HepG2 (cell line): ENCODE measurements around the gene ITIH1. TPM values are rescaled to one million over a fixed set of nuclear protein-coding genes. Genes with fewer than 3 reads are reported as not detected.

Source experiments
- ATF4 ChIP-seq, 2 experiments: fragments of 450-650 bp in 1 of 2; sonication (generic) in 1 of 2; formaldehyde crosslinking; IDR thresholded peaks; 2 replicates each; pipeline versions ENCODE4 v1.5.0 to v1.8.0; 2020 to 2022; ENCODE audit warnings: mild to moderate bottlenecking in 1 of 2, missing genetic modification reagents in 1 of 2
- CEBPG ChIP-seq: IDR thresholded peaks from 2 replicates; pipeline ENCODE4 v1.6.1; 2016
- FOXK1 ChIP-seq: sonication (generic); formaldehyde crosslinking; IDR thresholded peaks from 2 replicates; pipeline ENCODE4 v1.4.0; 2020; ENCODE audit warnings: low read depth, missing genetic modification reagents, borderline replicate concordance
- GLI4 ChIP-seq: sonication (generic); formaldehyde crosslinking; IDR thresholded peaks from 2 replicates; pipeline ENCODE4 v1.5.1; 2020; ENCODE audit warnings: missing genetic modification reagents, mild to moderate bottlenecking, moderate library complexity, borderline replicate concordance
- KDM5B ChIP-seq: sonication (generic); formaldehyde crosslinking; IDR thresholded peaks from 2 replicates; pipeline ENCODE4 v1.4.0; 2020; ENCODE audit warnings: missing genetic modification reagents, mild to moderate bottlenecking, borderline replicate concordance
- MNT ChIP-seq: fragments of 450-650 bp; IDR thresholded peaks from 2 replicates; pipeline ENCODE4 v1.6.1; 2016
- MYPOP ChIP-seq: sonication (generic); formaldehyde crosslinking; IDR thresholded peaks from 2 replicates; pipeline ENCODE4 v1.8.1; 2023; ENCODE audit warnings: mild to moderate bottlenecking, moderate library complexity, missing genetic modification reagents
- NRL ChIP-seq: sonication (generic); formaldehyde crosslinking; IDR thresholded peaks from 2 replicates; pipeline ENCODE4 v1.5.0; 2020; ENCODE audit warnings: missing genetic modification reagents, mild to moderate bottlenecking, moderate library complexity, borderline replicate concordance
- SALL1 ChIP-seq: sonication (generic); formaldehyde crosslinking; IDR thresholded peaks from 2 replicates; pipeline ENCODE4 v1.8.0; 2022; ENCODE audit warnings: mild to moderate bottlenecking, missing genetic modification reagents
- SP4 ChIP-seq: sonication (generic); formaldehyde crosslinking; IDR thresholded peaks from 2 replicates; pipeline ENCODE4 v1.8.1; 2023; ENCODE audit warnings: mild to moderate bottlenecking, missing genetic modification reagents
- SPEN ChIP-seq: sonication (generic); formaldehyde crosslinking; IDR thresholded peaks from 2 replicates; pipeline ENCODE4 v1.5.1; 2020; ENCODE audit warnings: low read depth, mild to moderate bottlenecking, missing genetic modification reagents
- SRY ChIP-seq: sonication (generic); formaldehyde crosslinking; IDR thresholded peaks from 2 replicates; pipeline ENCODE4 v1.8.0; 2022; ENCODE audit warnings: mild to moderate bottlenecking, missing genetic modification reagents
- TBL1XR1 ChIP-seq: fragments of 150-350 bp; IDR thresholded peaks from 2 replicates; pipeline ENCODE4 v1.6.1; 2014; ENCODE audit warnings: borderline replicate concordance, low read length; ENCODE audit not compliant: partially characterized antibody
- ZNF121 ChIP-seq: sonication (generic); formaldehyde crosslinking; IDR thresholded peaks from 2 replicates; pipeline ENCODE4 v1.5.0; 2020; ENCODE audit warnings: mild to moderate bottlenecking, missing genetic modification reagents
- ZNF207 ChIP-seq: fragments of 450-650 bp; IDR thresholded peaks from 2 replicates; pipeline ENCODE4 v1.6.1; 2016; ENCODE audit warnings: antibody characterized with exemption, borderline replicate concordance
- ZNF280D ChIP-seq: sonication (generic); formaldehyde crosslinking; IDR thresholded peaks from 2 replicates; pipeline ENCODE4 v1.5.1; 2020; ENCODE audit warnings: mild to moderate bottlenecking, missing genetic modification reagents
- ZNF782 ChIP-seq: sonication (generic); formaldehyde crosslinking; IDR thresholded peaks from 2 replicates; pipeline ENCODE4 v1.4.0; 2020; ENCODE audit warnings: missing genetic modification reagents, mild to moderate bottlenecking, borderline replicate concordance
- polyA plus RNA-seq, 8 experiments: library from polyadenylated mRNA; depleted of rRNA in 3 of 8; stranded (reverse) in 7 of 8; unstranded in 1 of 8; fragments of >200 nt; fragmentation: Illumina TruSeq in 4 of 8; extraction: Trizol in 4 of 8; gene quantifications; 2 replicates each; pipeline versions ENCODE4 v1.2.1 to v1.2.3, GENCODE V29; 2011 to 2016; ENCODE audit warnings: low read depth in 4 of 8, missing spikeins in 1 of 8, mixed read lengths in 1 of 8; ENCODE audit not compliant: insufficient read depth in 1 of 8
- total RNA-seq, 5 experiments: library from RNA; depleted of rRNA; stranded (reverse); fragments of >200 nt; fragmentation: Illumina TruSeq; extraction: Trizol; gene quantifications; 2 replicates each; pipeline ENCODE4 v1.2.3, GENCODE V29; 2016; ENCODE audit warnings: low read depth in 1 of 5
- TF ChIP-seq, protein P1 (sequence below): sonication (generic); formaldehyde crosslinking; IDR thresholded peaks from 2 replicates; pipeline ENCODE4 v1.4.0; 2020; ENCODE audit warnings: low read depth, mild to moderate bottlenecking, missing genetic modification reagents

ITIH1 gene
- total and polyA plus RNA-seq, 2 of the 13 experiments (the other 11 are each of a cell fraction or from before 2014, with no cell fraction given): 12.3 to 19.6 TPM

DNA sequence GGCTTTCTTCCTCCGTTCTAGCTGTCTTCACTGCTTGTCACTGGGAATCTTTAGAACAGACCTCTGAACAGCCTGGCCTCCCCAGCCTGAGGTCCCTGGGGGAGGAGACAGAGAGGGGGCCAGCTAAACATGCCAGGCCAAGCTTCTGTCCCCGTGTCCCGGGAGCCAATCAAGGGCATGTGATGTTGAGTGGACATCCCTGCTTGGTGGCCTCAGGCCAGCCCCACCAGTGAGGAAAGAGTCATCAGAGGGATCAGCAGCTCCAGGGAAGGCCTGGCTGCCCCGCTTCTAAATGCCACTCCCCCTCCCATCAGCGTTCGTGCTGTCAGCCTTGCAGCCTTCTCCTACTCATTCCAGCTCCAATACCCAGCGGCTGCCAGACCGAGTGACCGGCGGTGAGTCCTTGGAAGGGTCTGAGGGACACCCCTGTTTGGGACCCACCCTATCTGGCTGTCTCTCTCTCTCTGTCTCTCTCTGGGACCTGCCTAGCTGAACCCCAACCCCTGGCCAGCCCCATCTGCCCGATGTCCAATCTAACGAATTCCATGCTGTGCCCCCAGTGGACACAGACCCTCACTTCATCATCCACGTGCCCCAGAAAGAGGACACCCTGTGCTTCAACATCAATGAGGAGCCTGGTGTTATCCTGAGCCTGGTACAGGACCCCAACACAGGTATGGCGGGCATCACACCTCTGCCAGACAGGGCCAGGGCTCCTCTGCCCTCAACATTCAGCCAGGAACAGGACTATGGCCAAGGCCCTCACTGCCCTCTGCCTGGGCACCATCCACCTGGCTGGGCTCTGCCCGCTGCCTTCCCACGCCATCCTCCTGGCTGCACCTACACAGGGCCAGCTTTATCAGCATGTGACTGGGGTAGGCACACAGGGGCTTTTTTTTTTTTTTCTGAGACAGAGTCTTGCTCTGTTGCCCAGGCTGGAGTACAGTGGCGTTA is 10.6 kb downstream of the ITIH1 start (continued):
- no peak for TF ChIP-seq ZNF280D
- no peak for TF ChIP-seq CEBPG
- TF ChIP-seq SALL1: 0 out of 2 replicates have a peak, but pooled peaks have one; percentile 8
- no peak for TF ChIP-seq SRY (CRISPR knock-in tag)
- TF ChIP-seq TBL1XR1: no peak
- no peak for TF ChIP-seq ZNF782 (CRISPR knock-in tag)
- TF ChIP-seq MNT: peak; percentile 28; the same call in 1 of the 2 replicates
- 0 out of 2 replicates have a peak, but pooled peaks have one; percentile 27 for TF ChIP-seq SP4 (CRISPR knock-in tag)
- TF ChIP-seq MYPOP (CRISPR knock-in tag): no peak
- TF ChIP-seq ZNF121 (CRISPR knock-in tag): peak; percentile 77
- no peak for TF ChIP-seq FOXK1
- no peak; the same call in 1 of the 2 replicates for TF ChIP-seq KDM5B
- TF ChIP-seq, protein P1, sequence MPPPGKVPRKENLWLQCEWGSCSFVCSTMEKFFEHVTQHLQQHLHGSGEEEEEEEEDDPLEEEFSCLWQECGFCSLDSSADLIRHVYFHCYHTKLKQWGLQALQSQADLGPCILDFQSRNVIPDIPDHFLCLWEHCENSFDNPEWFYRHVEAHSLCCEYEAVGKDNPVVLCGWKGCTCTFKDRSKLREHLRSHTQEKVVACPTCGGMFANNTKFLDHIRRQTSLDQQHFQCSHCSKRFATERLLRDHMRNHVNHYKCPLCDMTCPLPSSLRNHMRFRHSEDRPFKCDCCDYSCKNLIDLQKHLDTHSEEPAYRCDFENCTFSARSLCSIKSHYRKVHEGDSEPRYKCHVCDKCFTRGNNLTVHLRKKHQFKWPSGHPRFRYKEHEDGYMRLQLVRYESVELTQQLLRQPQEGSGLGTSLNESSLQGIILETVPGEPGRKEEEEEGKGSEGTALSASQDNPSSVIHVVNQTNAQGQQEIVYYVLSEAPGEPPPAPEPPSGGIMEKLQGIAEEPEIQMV (CRISPR knock-in tag): no peak; the same call in 1 of the 2 replicates
- TF ChIP-seq ATF4 (CRISPR knock-in tag; IDR thresholded peaks at IDR 0.05): no peak
- TF ChIP-seq NRL (CRISPR knock-in tag): no peak
- peak; percentile 38; the same call in 1 of the 2 replicates for TF ChIP-seq SPEN (CRISPR knock-in tag)
- no peak for TF ChIP-seq GLI4 (CRISPR knock-in tag)
- TF ChIP-seq ZNF207: no peak
